ENCODE measurements around the gene CTR9. TPM values are rescaled to one million over a fixed set of nuclear protein-coding genes. Genes with fewer than 3 reads are reported as not detected.

CTR9 gene
- total and polyA plus RNA-seq, 4 donors, result 12.5 to 33.4 (median 19.7) TPM

DNA sequence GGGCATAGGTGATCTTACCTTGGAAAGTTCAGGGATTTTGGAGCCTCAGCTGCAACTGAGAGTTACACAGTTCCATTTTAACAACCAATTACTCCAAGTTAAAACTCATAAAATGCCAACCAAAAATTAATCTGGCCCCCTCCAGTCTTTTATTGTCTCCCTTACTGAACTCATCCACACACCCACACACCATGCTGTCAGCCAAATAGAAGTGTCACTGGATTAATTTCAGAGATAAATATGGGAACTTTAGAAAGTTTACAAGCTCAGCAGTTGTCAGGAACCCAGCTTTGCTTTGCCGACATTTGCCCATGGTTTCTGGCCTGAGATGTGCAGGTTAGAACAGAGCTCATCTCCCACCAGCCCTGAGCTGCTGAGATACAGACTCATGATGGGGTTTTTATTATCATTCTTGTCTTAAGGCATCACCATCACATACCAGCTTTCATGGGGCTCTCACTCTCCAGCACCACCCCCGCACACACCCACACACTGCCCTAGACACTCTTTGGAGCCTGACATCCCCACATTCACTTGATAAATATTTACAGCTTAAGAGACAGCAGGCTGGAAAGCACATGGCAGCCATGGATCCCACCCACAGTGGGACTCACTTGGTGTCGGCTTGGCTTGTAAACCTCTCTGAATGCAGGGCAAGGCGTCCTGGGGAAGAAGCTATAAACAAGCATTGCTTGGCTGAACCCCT lies 23.7 kb upstream of the CTR9 start:
- Histone ChIP-seq H3K9ac (ENCODE audit: low read depth in 1 of 2, low read length in 2 of 2) (no peak overlapping the region), H3K27ac (ENCODE audit: low read depth in 1 of 2, low read length in 2 of 2) (no peak overlapping the region), H3K27me3 (ENCODE audit: control insufficient read depth in 4 of 4, insufficient read depth in 4 of 4, low read length in 3 of 4) (no peaks in the 10 kb centered on the region), H3K9me3 (ENCODE audit: control insufficient read depth in 4 of 4, low read length in 3 of 4) (peaks cover 0 to 4% (median 0%) of the 10 kb centered on the region in 4 donors), H3K4me3 (ENCODE audit: low read depth in 1 of 3, low read length in 3 of 3) (no peak overlapping the region), H3K4me1 (ENCODE audit: control insufficient read depth in 4 of 4, insufficient read depth in 4 of 4, low read length in 3 of 4) (no peaks in the 10 kb centered on the region), H3K36me3 (ENCODE audit: control insufficient read depth in 4 of 4, insufficient read depth in 3 of 4, low read depth in 1 of 4, low read length in 3 of 4) (no peaks in the 10 kb centered on the region)
- DNase-seq (ENCODE audit: low spot score), result no peak
- TF ChIP-seq YY1 (IDR thresholded peaks at IDR 0.05), result no peak
- TF ChIP-seq RXRA (IDR thresholded peaks at IDR 0.05), result no peak
- TF ChIP-seq HNF4G (IDR thresholded peaks at IDR 0.05), result no peak
- TF ChIP-seq TAF1 (conservative IDR thresholded peaks at IDR 0.05), result no peak
- TF ChIP-seq, protein P1, sequence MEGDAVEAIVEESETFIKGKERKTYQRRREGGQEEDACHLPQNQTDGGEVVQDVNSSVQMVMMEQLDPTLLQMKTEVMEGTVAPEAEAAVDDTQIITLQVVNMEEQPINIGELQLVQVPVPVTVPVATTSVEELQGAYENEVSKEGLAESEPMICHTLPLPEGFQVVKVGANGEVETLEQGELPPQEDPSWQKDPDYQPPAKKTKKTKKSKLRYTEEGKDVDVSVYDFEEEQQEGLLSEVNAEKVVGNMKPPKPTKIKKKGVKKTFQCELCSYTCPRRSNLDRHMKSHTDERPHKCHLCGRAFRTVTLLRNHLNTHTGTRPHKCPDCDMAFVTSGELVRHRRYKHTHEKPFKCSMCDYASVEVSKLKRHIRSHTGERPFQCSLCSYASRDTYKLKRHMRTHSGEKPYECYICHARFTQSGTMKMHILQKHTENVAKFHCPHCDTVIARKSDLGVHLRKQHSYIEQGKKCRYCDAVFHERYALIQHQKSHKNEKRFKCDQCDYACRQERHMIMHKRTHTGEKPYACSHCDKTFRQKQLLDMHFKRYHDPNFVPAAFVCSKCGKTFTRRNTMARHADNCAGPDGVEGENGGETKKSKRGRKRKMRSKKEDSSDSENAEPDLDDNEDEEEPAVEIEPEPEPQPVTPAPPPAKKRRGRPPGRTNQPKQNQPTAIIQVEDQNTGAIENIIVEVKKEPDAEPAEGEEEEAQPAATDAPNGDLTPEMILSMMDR (IDR thresholded peaks at IDR 0.05; ENCODE audit: low read depth, low read length, missing input control), result no peak
- TF ChIP-seq, protein P2, sequence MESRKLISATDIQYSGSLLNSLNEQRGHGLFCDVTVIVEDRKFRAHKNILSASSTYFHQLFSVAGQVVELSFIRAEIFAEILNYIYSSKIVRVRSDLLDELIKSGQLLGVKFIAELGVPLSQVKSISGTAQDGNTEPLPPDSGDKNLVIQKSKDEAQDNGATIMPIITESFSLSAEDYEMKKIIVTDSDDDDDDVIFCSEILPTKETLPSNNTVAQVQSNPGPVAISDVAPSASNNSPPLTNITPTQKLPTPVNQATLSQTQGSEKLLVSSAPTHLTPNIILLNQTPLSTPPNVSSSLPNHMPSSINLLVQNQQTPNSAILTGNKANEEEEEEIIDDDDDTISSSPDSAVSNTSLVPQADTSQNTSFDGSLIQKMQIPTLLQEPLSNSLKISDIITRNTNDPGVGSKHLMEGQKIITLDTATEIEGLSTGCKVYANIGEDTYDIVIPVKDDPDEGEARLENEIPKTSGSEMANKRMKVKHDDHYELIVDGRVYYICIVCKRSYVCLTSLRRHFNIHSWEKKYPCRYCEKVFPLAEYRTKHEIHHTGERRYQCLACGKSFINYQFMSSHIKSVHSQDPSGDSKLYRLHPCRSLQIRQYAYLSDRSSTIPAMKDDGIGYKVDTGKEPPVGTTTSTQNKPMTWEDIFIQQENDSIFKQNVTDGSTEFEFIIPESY (IDR thresholded peaks at IDR 0.05), result no peak
- TF ChIP-seq, protein P3, sequence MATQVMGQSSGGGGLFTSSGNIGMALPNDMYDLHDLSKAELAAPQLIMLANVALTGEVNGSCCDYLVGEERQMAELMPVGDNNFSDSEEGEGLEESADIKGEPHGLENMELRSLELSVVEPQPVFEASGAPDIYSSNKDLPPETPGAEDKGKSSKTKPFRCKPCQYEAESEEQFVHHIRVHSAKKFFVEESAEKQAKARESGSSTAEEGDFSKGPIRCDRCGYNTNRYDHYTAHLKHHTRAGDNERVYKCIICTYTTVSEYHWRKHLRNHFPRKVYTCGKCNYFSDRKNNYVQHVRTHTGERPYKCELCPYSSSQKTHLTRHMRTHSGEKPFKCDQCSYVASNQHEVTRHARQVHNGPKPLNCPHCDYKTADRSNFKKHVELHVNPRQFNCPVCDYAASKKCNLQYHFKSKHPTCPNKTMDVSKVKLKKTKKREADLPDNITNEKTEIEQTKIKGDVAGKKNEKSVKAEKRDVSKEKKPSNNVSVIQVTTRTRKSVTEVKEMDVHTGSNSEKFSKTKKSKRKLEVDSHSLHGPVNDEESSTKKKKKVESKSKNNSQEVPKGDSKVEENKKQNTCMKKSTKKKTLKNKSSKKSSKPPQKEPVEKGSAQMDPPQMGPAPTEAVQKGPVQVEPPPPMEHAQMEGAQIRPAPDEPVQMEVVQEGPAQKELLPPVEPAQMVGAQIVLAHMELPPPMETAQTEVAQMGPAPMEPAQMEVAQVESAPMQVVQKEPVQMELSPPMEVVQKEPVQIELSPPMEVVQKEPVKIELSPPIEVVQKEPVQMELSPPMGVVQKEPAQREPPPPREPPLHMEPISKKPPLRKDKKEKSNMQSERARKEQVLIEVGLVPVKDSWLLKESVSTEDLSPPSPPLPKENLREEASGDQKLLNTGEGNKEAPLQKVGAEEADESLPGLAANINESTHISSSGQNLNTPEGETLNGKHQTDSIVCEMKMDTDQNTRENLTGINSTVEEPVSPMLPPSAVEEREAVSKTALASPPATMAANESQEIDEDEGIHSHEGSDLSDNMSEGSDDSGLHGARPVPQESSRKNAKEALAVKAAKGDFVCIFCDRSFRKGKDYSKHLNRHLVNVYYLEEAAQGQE (IDR thresholded peaks at IDR 0.05), result no peak
- no peak for TF ChIP-seq JUND (IDR thresholded peaks at IDR 0.05)
- TF ChIP-seq, protein P4, sequence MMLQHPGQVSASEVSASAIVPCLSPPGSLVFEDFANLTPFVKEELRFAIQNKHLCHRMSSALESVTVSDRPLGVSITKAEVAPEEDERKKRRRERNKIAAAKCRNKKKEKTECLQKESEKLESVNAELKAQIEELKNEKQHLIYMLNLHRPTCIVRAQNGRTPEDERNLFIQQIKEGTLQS (IDR thresholded peaks at IDR 0.05), result no peak
- TF ChIP-seq, protein P5, sequence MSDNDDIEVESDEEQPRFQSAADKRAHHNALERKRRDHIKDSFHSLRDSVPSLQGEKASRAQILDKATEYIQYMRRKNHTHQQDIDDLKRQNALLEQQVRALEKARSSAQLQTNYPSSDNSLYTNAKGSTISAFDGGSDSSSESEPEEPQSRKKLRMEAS (IDR thresholded peaks at IDR 0.05), result no peak
- no peak for TF ChIP-seq FOXA1 (IDR thresholded peaks at IDR 0.05)
- no peak for TF ChIP-seq NR2F2 (IDR thresholded peaks at IDR 0.05)
- 82% methylated on average over 4 of the region's 4 CpGs for WGBS

DNA sequence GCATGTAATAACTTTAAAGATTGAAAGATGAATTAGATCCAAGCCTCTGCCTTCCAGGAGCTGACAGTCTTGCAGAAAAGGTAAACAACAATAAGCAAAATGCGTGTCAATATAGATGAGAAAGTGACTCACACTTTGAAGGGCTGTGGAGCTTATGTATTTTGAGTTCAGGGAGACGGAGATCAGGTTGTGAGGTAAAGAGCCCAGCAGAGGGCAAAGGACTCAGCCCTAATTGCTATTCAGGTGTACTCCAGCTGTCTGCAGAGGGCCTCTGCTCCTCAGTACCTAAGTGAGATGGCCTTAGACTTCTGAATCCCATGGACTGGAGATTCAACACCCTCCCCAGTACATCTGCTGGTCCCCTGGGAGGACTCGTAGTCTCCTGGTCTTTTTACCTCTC lies 22.9 kb upstream of the CTR9 start:
- H3K9ac ChIP-seq (ENCODE audit: low read depth in 1 of 2, low read length in 2 of 2), result no peak overlapping the region
- H3K27ac ChIP-seq (ENCODE audit: low read depth in 1 of 2, low read length in 2 of 2), result no peak overlapping the region
- no peaks in the 10 kb centered on the region for H3K27me3 ChIP-seq (ENCODE audit: control insufficient read depth in 4 of 4, insufficient read depth in 4 of 4, low read length in 3 of 4)
- no peaks in the 10 kb centered on the region for H3K4me1 ChIP-seq (ENCODE audit: control insufficient read depth in 4 of 4, insufficient read depth in 4 of 4, low read length in 3 of 4)
- DNase-seq (ENCODE audit: low spot score), result no peak
- 91% methylated on average over 3 of the region's 3 CpGs for WGBS
- H3K4me3 ChIP-seq (ENCODE audit: low read depth in 1 of 3, low read length in 3 of 3), result no peak overlapping the region
- peaks cover 0 to 4% (median 0%) of the 10 kb centered on the region in 4 donors for H3K9me3 ChIP-seq (ENCODE audit: control insufficient read depth in 4 of 4, low read length in 3 of 4)
- no peaks in the 10 kb centered on the region for H3K36me3 ChIP-seq (ENCODE audit: control insufficient read depth in 4 of 4, insufficient read depth in 3 of 4, low read depth in 1 of 4, low read length in 3 of 4)
- TF ChIP-seq SP1 (IDR thresholded peaks at IDR 0.05), result no peak
- TF ChIP-seq HNF4G (IDR thresholded peaks at IDR 0.05), result no peak
- no peak for TF ChIP-seq NR2F2 (IDR thresholded peaks at IDR 0.05)
- TF ChIP-seq FOXA1 (IDR thresholded peaks at IDR 0.05), result no peak
- TF ChIP-seq GABPA (IDR thresholded peaks at IDR 0.05 in 1 of 2, conservative IDR thresholded peaks at IDR 0.05 in 1 of 2), result no peak
- TF ChIP-seq YY1 (IDR thresholded peaks at IDR 0.05), result no peak
- TF ChIP-seq, protein P4 (IDR thresholded peaks at IDR 0.05), result no peak
- TF ChIP-seq, protein P3 (IDR thresholded peaks at IDR 0.05), result no peak
- TF ChIP-seq RXRA (IDR thresholded peaks at IDR 0.05), result no peak
- TF ChIP-seq RAD21 (IDR thresholded peaks at IDR 0.05), result no peak
- TF ChIP-seq HNF4A (conservative IDR thresholded peaks at IDR 0.05), result no peak
- TF ChIP-seq, protein P1 (IDR thresholded peaks at IDR 0.05; ENCODE audit: low read depth, low read length, missing input control), result no peak

Measured in liver (tissue), 9 donors.